Measurements from ENCODE around the gene EMCN.

- TF ChIP-seq CTCF (IDR thresholded peaks at IDR 0.05) (no peak), POLR2A (IDR thresholded peaks at IDR 0.05) (no peak)
These were observed 150.4 kb downstream of the EMCN start for GRCh38 chr4:100367451-100367850.

Measured in ovary (tissue), 3 donors.